GM04504 (cell line): ENCODE measurements around the gene ACAN.

Experiments used
- DNase-seq: peaks from one replicate; pipeline ENCODE4 v3.0.0-alpha.2; 2012; ENCODE audit warnings: low read depth

The ACAN gene

DNA sequence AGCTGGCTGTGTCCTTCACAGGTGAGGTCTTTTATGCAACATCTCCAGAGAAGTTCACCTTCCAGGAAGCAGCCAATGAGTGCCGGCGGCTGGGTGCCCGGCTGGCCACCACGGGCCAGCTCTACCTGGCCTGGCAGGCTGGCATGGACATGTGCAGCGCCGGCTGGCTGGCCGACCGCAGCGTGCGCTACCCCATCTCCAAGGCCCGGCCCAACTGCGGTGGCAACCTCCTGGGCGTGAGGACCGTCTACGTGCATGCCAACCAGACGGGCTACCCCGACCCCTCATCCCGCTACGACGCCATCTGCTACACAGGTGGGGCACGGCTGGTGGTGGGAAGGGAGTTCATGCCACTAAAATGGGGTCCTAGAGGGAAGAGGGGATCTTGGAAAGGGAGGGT is 40.1 kb downstream of the ACAN start:
- DNase-seq, result no peak

GRCh38 chr15:88844749-88845386 is 41.6 kb downstream of the ACAN start:
- DNase-seq, result no peak

GRCh38 chr15:88845616-88846015 is 42.4 kb downstream of the ACAN start:
- DNase-seq, result no peak

DNA sequence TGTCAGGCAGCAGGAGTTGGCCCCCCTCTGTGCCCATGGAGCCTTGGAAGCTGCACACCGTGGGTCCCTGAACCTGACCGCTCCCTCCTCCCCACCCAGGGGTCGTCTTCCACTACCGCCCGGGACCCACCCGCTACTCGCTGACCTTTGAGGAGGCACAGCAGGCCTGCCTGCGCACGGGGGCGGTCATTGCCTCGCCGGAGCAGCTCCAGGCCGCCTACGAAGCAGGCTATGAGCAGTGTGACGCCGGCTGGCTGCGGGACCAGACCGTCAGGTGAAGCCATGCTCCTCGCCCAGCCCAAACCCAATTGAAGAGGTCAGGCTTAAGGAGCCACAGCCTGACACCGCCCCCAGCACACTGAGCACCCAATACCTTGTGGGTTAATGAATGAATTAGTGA is 43.9 kb downstream of the ACAN start:
- no peak for DNase-seq

DNA sequence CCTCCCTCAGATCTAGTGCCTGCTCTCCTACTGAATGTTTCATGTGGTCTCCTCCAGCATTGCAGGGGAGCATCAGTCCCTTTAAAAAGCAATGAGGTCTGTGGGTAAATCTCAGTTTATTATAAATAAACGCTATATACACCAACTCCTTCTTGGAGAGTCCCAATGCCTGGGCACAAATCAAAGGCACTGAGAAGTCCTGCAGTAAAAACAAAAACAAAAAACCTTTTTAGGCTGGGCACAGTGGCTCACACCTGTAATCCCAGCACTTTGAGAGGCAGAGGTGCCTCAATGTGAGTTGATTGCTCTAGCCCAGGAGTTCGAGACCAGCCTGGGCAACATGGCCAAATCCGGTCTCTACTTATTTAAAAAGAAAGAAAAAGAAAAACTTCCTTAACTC is 45.0 kb downstream of the ACAN start:
- no peak for DNase-seq

- no peak for DNase-seq
Observed at GRCh38 chr15:88849376-88850072, 46.3 kb downstream of the ACAN start.

GRCh38 chr15:88852476-88852875 is 49.2 kb downstream of the ACAN start:
- no peak for DNase-seq

- DNase-seq, result no peak
Observed at GRCh38 chr15:88858934-88859333, 55.7 kb downstream of the ACAN start.

- DNase-seq, result no peak
Observed at GRCh38 chr15:88859550-88859949, 56.3 kb downstream of the ACAN start.

DNA sequence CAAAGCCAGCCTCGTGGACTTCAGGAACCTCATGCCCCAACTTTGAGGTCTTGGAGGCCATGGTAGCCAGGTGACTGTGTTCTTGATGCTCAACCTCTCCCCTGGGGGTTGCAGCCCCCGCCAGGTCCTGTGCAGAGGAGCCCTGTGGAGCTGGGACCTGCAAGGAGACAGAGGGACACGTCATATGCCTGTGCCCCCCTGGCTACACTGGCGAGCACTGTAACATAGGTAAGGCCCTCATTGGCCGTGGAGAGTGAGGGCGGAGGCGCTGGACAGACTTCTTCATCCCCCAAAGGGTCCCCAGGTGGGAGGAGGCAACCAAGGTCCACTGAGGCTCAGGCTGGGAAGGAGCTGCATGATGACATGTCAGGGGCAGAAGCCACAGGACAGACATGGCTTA is 57.0 kb downstream of the ACAN start:
- DNase-seq, result no peak

GRCh38 chr15:88863412-88863811 is 60.2 kb downstream of the ACAN start:
- DNase-seq, result no peak

DNA sequence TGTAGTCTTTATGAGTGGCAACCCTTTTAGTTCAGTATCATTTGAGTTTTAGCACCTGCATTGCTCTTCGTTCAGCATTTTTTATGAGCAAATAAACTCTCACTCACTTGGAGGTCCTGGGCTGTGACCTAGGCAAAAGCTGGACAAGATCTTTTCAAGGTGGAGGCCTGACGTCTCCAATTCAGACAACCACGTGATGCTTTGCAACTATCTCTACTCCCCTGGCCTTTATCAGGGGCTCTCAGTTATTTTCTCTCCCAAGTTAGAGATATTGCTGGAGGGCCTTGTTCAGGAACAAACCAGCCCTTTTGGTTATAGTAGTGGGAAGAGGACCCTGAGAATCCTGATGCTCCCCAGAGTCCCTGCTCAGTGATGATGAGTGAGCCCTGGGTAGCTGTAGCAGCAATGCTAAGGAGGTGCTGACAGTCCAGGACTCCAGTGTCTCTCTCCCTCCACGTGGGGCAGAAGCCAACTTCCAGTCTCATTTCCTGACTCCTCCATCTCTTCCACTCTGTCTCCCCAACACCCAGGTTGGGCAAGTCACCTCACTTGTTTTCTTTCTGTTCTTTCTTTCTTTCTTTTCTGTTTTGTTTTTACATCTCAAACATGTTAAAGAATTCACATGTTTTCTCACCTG is 61.7 kb downstream of the ACAN start:
- DNase-seq, result no peak

DNA sequence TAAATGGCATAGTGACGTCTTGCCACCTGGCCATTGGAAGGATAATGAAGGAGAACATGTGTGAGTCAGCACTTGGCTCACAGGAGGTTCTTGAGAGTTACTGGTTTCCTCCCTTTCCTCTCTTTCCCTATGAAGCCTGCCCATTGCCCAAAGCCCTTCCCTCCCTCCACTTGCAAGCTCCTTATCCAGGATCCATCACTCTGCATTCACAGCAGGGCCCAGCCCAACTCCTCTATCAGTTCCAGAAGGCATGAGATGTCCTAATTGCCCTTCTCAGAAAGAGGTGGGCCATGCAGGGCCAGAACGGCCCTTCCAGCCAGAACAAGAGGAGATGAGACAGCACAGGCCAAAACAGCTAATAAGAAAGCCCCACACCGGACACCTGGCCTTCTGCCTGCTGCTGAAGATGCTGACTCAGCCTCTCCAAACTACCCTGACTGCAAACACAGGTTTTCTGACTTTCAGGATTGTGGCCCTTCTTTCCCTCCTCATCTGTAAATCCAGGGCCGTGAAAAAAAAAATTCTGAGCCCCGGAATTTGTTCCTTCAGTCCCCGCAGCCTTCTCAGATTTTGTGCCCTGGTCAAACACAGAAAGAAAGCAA is 62.4 kb downstream of the ACAN start:
- DNase-seq, result no peak

DNA sequence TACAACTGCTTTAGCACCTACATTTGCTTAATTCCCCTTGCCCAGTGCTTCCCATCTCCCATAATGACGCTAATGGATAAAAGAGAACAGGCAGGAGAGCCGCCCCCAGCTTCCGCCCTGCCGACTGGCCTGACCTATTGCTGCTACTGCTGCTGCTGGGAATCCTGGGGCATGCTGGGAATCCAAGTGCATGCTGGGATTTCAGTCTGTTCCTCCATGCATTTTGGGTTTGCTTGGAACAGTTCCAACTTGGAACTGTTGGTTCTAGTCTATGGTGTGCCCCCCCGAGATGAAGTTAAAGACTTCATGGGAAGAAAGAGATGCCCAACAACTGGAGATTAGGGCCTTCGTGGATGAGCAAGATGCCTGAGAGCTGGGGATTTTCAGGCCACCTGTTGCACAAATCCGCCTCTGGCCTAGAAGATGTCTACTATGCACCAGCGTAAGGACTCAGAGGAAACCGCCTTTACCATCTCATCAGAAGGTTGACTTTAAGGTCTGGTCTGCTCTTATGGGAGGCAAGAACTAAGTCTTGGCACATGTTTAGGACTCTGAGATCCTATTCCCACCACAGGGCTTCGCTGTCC is 63.2 kb downstream of the ACAN start:
- no peak for DNase-seq

GRCh38 chr15:88871313-88871712 is 68.1 kb downstream of the ACAN start:
- DNase-seq, result no peak

DNA sequence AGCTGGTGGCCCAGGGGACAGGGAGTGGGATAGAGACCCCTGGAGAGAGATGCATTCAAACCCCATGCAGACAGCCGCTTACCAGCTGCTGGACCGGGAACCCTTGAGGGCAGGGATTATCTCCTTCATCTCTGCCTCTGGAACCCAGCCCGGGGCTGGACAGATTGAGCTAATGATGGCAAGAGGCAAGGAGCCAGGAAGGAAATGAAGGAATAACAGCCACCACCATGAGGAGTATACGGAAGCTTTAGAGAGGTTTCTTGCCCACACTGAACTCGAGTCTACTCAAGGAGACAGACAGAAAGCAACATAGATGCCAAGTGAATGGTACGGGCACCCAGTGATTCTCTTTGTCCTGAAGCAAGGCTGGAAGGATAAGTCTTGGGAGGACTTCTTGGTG is 68.9 kb downstream of the ACAN start:
- DNase-seq, result no peak

DNA sequence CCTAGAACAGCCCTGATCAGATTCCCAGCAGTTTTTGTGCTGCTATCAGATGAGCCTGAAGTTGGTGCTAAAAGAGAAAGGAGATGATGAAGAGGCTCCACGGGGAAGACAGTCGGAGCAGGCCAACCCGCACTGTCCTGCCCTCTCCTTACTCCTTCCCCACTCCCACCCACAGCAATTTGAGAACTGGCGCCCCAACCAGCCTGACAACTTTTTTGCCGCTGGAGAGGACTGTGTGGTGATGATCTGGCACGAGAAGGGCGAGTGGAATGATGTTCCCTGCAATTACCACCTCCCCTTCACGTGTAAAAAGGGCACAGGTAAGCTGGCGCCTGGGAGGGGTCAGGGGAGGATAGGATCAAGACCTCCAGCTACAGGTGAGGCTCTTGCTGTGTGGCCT is 69.5 kb downstream of the ACAN start:
- DNase-seq, result no peak

DNA sequence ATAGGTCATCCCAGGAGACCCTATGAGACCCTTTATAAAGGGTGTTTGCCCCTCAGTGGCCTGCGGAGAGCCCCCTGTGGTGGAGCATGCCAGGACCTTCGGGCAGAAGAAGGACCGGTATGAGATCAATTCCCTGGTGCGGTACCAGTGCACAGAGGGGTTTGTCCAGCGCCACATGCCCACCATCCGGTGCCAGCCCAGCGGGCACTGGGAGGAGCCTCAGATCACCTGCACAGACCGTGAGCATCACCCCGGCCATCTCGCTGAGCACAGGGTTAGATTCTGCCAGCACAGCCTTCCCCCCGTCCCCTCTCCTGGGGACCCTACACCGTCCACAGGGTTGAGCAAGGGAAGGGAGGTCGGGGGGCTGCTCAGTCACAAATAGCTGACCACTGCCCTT is 70.5 kb downstream of the ACAN start:
- DNase-seq, result no peak

DNA sequence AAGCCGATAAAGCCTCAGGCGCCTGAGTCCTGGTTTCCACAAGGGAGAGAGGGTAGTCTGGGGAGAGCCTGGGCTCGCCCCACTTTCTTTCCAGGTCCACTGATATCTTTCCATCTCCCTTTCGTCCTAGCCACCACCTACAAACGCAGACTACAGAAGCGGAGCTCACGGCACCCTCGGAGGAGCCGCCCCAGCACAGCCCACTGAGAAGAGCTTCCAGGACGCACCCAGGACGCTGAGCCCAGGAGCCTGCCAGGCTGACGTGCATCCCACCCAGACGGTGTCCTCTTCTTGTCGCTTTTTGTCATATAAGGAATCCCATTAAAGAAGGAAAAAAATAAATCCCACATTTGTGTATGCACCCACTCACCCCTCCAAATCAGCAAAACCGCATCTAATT is 71.0 kb downstream of the ACAN start:
- DNase-seq, result no peak

DNA sequence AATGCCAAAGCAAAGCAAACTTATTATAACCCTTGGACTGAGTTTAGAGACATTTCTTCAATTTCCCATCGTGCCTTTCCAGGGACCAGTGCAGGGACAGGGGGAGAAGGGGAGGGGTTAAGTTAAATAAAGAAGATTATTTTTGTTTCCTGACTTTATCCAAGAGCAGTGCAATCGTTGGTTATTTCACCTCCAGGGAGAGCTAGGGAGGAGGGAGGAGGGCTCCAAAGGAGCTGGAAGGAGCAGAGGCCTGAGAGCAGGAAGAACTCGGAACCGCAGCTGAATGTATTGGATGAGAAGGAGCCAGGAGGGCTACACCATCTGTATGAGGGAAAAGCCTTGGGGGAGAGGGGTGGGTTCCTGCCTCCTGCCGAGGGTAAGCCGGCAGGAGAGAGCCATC is 71.4 kb downstream of the ACAN start:
- DNase-seq, result no peak

GRCh38 chr15:88876573-88876972 is 73.3 kb downstream of the ACAN start:
- DNase-seq, result no peak

DNA sequence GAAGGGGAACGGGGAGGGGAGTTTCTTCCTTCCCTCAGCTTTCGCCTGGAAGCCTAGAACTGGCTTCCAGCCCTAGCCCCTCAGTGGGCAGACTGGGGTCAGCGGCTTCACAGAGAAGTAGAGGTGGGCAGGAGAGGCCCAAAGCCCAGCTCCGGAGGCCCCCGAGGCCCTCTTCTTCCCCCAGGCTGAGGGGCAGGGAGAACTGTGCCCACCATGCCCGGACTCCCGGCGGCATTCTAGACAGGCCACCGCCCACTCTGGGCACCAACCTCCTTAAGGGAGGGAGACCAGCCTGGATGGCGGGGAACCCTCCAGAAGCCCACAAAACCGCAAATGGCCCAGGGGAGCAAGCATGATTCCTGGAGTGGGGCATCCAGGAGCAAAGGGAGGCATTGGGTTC is 74.2 kb downstream of the ACAN start:
- DNase-seq, result no peak

DNA sequence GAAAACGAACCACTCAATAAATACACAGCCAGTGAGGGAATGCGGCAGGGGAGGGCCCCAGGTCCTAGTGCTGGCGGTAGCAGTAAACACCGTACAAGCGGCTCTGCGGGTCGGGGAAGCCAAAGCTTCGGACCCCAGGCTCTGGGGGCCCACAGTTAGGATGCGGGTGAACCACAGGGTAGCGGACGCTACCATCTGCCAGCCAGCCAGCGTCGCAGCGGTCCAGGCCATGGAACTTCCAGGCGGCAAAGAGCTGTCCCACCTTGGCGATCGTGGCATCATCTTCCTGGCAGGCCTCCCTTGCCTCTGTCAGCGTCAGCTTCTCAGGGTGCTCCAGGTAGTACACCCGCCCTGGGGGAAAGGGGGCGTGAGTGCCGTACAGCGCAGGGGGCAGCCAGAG is 74.7 kb downstream of the ACAN start:
- DNase-seq, result no peak
